NCI-H446 (cell line): Measurements from ENCODE around the gene BMPR1B.
"Not testable (repeated sequence)": the region's sequence is repeated elsewhere in the genome, so short reads cannot be mapped to it uniquely, and the experiment has no call there.

Experiments
- DNase-seq, 2 experiments: peaks; one replicate each; lab custom pipeline; 2025; lab: John Stamatoyannopoulos, UW

BMPR1B gene

DNA sequence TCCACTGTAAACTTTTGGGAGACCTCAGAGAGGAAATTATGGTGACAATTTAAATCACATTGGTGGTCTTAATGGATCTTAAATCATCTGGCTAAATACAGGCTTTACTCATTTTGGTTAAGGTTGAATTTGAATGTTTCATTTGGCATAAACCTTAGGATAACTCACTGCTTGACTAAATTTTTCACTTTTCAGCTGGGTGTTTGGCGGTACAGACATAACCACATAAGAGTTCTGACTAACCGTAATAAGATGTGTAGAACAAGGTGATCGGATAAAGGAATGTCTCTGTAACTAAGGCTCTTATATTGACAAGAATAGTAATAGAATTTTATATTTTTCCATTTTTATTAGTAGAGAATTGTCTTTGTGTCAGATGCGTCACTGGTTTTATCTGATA lies 281.0 kb downstream of the BMPR1B start:
- no peak for DNase-seq

DNA sequence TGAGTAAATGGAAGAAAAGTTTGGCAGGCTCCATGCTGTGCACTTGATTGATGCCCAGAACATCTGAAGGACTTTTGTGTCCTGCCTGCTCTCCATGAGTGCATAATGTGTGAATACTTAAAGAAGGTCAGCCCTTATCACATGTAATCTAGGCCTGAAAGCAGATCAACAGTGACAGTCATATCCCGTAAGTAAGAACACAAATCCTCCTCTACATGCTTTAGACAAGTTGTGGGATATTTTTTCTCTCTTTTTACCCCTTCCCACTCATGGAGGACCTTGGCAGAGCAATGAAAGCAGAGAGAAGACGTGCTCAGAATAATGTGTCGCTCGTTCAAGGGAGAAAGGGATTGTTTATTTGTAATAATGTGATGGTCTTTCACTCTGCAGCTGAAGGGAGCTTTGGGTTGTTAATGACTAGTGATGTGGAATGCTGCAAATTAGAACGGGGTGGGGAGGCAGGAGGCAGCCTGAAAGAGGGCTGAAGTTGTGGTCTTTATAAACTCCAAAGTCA lies 286.6 kb downstream of the BMPR1B start:
- DNase-seq: no peak

DNA sequence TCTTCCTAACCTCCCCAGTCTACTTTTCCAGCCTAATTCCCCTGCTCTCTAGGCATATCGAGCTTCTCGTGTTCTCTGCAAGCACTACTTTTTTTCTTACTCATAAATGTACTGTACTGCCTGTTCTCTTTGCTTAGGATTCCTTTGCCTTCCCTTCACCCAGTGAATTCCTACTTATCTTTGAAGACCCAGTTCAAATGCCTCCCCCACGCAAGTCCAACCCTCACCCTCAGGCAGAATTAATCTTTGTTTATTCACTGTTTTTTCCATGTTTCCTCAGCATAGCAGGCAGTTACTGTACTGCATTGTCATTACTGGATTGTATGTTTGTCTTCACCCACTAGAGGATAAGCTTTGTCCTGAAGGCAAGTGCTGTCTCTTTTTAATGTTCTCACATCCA lies 287.7 kb downstream of the BMPR1B start:
- no peak for DNase-seq

DNA sequence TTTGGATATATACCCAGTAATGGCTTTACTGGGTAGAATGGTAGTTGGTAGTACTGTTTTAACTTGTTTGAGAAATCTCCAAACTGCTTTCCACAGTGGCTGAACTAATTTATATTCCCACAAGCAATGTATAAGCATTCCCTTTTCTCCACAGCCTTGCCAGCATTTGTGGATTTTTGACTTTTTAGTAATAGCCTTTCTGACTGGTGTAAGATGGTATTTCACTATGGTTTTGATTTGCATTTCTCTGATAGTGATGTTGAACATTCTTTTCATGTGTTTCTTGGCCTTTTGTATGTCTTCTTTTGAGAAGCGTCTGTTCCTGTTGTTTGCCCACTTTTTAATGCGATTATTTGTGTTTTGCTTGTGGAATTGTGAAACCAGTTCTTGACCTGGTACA lies 290.5 kb downstream of the BMPR1B start:
- DNase-seq: no peak

DNA sequence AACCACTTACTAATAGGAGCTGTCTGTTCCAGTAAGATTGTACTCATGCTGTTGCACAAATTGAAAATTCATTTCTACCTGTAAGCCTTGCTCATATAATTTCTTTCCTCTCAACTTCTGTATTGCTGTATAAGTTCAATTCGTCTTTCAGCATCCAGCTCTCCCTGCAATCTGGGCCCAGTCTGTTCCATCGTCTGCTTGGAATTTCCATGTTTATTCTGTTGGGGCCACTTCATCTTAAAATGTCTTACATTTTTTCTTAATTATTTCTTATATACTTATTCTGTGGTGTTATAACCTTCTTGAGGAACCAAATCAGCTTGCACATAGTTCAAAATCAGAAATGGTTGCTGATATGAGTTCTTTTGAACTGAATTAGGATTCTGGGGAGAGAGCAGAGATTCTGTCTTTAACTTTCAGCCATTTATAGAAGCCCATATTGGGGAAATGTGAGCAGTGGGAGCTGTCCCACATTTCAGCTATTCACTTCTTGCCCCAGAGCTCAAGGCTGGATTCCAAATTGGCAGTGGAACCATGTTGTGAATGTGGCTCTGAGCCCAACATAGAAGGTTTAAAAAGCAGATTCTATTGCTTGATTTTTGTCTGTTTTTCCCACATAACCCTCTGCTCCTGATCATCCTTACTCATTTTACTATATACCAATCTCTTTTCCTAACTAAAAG lies 291.9 kb downstream of the BMPR1B start:
- DNase-seq: peak in 1 of 2 experiments; percentile 57

DNA sequence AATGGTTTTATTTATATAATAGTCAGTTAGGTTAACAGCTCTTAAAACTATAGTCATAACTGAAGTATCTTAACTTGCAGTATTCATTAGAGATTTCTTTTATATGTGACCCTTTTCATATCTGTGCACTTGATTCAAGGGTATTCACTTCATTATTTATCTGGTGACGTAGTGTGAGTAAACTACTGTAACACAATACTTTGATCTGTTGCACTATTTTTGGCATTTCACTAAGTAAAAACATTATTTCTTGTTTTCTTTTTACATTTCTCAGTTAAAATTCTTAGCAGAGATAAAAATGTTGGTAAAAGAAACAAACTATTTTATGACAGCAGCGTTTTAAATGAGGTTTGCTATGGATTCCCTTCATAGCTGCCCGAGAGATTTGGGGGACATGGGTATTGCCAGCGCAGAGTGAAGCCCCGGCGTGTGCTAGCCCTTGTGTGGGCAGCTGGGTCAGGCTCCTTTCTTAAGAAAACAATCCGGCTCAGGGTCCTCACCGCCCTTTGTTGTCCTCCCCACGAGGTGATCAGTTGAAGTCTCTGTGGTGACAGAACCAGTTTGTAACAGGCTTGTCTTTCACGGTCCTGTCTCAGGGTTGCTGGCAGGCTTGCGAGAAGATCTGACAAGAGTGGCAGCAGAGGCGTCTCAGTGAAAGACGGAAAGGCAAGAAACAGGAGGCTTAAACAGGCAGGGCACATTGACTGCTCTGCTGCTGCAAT lies 293.4 kb downstream of the BMPR1B start:
- no peak for DNase-seq

DNA sequence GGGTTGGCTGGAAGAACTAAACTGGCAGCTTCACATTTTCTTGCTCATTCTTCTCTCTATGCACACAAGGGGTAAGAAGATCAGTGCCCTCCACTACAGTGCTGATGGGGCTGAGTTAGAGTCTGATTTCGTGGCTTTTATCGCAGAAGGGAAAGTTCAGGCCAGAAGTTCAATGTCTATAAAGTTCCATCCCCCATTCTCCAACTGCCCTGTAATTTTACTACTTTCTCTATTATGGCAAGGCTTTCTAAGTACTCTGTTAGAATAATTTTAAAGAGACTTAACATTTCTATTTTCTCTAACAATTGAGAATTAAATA lies 293.9 kb downstream of the BMPR1B start:
- no peak for DNase-seq

DNA sequence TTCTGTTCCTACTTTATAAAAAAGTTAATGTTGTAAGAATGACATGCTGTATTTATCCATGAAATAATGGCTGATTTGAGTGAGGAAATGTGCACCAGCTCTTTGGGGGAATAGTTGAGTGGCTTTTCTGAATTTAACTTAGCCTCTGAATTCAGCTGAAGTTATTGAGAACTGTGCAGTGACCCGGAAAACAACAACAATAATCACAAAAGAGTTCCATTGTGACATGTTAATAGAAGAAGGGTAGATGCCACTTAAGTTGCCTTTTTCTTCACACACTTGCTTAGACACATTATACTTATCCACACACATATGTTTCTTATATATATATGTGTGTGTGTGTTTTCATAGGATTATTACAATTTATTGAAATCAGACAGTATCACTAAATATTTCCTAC lies 301.2 kb downstream of the BMPR1B start:
- no peak for DNase-seq

DNA sequence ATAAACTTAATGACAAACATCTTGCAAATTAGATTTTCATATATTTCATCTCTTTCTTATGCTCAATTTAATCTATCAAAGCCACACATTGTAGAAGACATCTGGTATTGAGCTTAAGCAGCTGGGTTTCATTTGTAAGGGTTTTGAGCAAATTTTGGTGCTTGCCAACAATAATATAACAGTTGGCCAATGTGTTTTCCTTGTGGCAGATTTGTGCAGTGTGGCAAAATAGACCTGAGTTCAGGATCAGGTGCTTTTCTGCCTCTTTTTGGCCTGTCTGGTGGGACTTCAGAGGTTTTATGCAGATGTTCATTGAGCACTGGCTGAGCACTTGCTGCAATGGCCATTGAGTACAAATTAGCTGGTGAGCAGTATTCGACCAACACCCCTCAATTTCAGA lies 301.9 kb downstream of the BMPR1B start:
- DNase-seq: peak; percentile 6 to 32

DNA sequence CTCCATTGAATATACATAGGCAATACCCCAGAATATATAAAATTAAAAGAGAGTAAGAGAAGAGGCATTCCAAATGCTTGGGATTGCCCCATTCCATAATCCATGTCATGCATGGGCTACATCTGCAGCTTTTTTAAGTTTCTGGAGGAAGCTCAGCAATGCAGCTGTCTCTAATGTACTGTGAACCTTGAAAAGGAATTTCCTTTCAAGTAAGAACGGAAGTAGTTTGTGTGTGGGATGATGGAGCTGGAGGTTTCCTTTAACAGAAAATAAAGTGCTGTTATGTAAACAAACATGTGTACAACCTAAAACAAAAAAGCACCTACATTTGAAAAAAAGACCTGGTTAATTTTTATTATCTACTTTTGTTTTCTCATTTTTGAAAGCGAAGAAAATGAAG lies 303.5 kb downstream of the BMPR1B start:
- DNase-seq: no peak

DNA sequence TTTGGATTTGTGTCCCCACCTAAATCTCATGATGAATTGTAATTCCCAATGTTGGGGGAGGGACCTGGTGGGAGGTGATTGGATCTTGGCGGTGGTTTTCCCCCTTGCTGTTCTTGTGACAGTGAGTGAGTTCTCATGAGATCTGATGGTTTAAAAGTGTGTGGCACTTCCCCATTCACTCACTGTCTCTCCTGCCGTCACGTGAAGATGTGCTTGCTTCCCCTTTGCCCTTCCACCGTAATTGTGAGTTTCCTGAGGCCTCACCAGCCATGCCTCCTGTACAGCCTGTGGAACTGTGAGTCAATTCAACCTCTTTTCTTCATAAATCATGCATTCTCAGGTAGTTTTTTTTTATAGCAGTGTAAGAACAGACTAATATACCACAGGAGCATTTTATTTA lies 304.0 kb downstream of the BMPR1B start:
- DNase-seq: not testable (repeated sequence)

DNA sequence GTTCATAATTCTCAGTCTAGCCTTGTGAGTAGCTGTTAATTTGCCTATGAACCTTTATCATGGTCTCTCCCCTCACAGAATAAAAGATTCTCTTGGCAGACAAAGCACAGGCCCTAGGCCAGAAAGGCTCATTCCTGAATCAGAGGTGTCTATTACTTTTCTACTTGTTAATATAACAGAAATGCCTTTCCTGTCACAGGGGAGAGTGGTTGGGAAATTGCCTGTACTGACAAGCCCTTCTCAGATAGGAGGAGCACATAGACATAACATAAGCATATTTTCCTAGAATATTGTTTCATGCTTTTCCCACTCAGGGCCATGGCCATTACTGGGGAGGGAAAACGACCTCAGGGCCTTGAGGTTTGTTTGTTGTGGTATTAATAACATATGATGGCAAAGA lies 308.3 kb downstream of the BMPR1B start:
- no peak for DNase-seq

DNA sequence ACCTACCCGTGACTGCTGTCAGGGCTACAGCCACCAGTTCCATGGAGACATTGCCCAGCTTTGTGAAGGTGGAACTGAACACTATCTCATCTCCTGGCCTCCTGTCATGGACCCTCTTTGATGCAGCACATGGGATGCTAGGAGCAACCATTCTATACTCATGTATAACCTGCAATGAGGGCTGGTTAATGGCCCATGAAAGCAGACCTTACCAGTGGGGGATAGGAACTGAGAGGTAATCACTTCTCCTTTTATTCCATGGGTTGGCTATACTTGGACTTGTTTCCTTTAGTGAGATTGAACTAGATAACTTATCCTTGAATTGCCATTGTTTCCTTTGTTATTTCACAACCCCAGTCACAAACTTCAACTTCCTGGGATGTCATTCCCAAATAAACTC lies 310.6 kb downstream of the BMPR1B start:
- DNase-seq: no peak

DNA sequence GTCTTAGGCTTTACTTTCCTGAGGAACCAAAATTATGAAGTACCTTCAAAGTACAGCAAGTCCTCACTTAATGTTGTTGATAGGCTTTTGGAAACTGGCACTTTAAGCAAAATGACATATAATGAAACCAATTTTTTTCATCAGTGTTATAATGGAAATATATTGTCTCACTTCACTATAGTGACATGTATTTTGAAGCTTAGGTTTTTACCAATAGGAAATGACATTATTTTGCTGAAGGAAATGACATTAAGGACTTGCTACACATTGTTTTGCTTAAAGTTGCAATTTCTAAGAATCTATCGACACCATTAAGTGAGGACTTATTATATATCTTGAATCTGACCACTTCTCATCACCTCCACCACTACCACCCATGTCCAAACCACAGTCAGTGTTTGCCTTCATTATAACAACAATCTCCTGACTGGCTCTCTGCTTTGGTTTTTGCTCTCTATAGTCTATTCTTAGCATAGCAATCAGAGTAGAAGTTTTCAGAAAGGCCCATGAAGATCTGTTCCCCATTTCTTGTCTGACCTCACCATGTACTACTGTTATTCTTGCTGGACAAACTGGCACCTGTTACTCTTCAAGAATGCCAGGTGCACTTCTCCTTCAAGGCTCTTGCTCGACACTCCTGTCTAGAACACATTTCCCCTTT lies 311.2 kb downstream of the BMPR1B start:
- DNase-seq: no peak

DNA sequence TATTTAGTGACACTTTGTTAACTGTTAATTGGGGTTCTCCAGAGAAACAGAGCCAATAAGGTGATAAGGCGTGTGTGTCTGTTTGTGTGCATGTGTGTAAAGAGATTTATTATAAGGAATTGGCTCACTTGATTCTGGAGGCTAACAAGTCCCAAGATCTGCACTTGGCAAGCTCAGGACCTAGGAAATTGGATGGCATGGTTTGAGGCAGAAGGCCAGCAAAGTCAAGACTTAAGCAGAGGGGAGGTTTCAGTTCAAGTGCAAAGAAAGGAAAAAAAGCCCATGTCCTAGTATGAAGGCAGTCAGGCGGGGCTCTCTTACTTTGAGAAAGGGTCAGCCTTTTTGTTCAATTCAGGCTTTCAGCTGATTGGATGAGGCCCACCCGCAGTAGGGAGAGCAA lies 314.1 kb downstream of the BMPR1B start:
- no peak for DNase-seq

DNA sequence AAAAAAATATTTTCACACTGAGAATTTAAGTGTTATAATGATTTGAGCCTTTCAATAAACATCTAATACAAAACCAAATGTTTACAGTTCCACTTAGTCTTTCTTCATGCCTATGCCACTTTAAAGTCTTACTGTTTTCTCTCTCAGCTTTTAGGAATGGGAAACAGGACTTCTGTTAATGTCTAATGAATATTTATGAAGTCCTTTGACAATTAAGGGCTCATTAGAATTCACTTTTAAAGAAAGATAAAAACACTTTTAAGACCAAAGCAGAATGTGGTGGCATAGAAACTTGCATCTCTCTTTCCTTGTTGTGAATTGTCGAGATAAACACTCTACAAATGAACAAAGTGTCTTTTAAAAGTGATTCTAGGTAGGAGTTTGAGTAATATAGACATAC lies 315.9 kb downstream of the BMPR1B start:
- no peak for DNase-seq

DNA sequence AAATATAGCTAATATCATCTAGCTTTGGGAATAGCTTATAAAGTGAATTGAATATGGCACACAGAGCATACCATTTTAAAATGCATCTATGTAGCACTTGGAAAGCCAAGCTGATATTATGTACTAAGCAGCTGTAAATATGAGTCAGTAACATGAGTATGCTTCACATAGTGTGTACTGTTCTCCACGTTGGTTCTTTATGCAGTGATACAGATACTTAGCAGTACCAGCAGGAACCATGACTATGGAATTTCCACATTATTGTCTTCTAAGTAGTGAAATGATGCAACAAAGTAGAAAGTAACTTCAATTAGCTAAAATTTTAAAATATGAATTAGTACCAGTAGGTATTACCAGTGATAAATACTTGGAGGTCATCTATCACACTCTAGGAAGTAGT lies 320.1 kb downstream of the BMPR1B start:
- no peak for DNase-seq

DNA sequence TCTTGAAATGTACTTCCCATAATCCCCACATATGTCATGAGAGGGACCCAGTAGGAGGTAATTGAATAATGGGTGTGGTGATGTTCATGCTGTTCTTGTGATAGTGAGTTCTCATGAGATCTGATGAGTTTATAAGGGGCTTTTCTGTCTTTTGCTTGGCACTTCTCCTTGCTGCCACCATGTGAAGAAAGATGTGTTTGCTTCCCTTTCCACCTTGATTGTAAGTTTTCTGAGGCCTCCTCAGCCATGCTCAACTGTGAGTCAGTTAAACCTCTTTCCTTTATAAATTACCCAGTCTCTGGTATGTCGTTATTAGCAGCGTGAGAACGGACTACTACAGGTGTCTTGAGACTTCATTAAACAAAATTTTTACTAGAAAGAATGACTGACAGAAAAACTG lies 323.2 kb downstream of the BMPR1B start:
- DNase-seq: no peak

DNA sequence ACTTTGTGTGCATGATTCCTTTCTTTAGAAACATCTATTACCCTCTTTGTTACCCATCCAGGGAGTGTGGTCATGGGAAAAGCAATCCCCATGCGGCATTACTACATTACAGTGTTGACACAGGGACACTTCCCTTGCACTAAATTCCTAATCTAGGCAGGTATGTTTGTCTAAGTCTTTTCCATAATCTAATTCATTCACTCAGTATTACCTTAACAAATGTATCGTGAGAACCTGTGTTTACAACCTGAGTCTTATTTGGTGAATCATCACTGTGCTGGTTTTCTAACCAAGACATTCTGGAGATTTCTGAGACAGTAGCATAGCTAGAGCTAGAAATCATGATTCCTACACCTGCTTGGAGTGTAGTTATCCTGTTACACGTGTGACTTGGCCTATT lies 326.8 kb downstream of the BMPR1B start:
- DNase-seq: no peak

DNA sequence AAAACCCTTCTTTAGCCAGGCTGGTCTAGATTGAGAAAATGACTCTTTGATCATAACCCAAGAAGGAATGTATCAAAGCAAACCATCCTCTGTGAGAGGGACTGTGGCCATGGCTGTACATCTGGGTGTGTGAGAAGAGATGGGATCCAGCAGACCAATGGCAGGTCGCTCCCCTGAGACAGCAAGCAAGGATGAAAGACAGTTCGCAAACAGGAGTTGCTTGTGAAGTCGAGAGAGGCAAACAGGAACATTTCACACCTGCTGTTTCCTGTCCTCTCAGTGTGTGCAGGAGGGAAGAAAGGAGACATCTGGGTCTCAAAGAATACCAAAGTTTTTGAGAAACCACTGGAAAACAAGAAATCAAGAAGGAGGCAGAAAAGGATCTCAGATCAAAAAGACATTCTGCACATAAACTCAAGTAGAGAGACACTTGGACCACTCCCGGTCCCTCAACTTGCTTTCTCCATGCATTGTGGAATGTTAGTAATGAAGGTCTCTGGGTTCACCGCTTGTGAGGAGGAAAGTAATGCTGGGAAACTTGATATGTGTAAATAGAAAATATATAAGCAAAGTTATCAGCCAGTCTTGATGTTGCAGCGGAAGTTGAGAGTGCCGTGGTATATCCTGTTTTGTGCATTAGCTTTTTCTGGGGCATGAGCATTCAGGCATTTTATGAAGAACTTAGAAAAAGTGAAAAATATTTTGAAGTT lies 327.5 kb downstream of the BMPR1B start:
- no peak for DNase-seq

DNA sequence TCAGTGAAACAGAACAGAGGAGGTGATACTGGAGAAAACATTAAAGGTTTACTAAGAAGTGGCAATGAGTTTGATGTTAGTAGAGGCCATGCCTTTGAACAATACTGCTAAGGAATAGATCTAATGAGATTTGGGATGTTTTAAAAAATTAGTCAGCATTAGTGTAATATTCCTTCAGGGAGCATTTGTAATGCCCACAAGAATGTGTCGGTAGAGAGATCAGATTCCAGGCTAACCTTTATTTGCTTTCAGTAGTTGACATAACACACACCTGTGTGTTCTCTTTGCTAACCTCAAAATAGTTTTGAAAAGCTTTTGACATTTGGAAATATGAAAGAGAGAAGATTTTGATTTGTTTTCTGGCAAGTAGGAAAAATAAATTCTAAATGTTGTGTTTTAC lies 328.8 kb downstream of the BMPR1B start:
- no peak for DNase-seq

DNA sequence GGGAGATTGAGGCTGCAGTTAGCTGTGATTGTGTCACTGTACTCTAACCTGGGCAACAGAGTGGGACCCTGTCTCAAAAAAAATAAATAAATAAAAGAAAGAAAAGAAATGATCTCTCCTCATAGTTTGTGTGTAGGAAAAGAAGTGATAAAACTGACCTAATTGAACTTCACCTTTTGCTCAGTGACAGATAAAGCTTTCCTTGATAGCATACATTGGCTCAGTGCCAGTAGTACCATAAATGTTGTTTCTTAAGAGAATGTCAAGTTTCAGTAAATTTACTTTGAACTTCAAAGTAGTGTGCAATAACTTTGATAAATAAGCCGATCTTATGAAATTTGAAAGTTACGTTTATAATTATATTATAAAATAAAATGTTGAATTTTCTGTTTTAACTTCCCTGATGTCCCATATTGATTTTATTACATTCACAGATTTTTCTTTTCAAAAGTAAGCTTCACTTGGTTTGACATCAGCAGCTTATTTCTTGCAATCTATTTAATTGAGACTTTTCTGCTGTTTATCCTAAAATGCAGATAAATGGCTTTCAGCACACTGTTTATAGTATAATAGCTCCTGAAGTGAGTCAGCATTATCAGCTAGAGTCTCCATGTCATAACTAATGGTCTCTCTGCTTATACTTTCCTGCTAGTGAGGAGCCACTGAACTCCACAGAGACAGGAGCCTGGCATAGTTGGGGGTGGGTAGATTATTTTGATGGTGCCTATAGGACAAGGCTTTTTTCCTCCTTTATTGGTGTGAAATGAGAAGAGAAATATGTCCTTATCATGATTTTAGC lies 330.1 kb downstream of the BMPR1B start:
- DNase-seq: no peak
